GM12891 (cell line): Measurements from ENCODE around the gene ID3.

Experiments
- DNase-seq: peaks from one replicate; pipeline ENCODE4 v3.0.0; 2011; ENCODE audit warnings: low spot score; ENCODE audit not compliant: insufficient read length
- FAIRE-seq: peaks from 2 replicates; lab custom pipeline; 2011; peaks lifted over from hg19 to GRCh38; lab: Jason Lieb, UNC
- PAX5 ChIP-seq: IDR thresholded peaks from 2 replicates; pipeline ENCODE4 v1.6.1; 2011; ENCODE audit warnings: low read length, moderate library complexity, mild to moderate bottlenecking; ENCODE audit not compliant: insufficient read depth, severe bottlenecking
- POLR2A ChIP-seq: IDR thresholded peaks from 2 replicates; pipeline ENCODE4 v1.6.1; 2011; ENCODE audit warnings: low read depth, low read length, control low read depth
- POLR2AphosphoS5 ChIP-seq: IDR thresholded peaks from 2 replicates; pipeline ENCODE4 v1.6.1; 2011; ENCODE audit warnings: low read depth, low read length, control low read depth
- POU2F2 ChIP-seq: IDR thresholded peaks from 2 replicates; pipeline ENCODE4 v1.6.1; 2011; ENCODE audit warnings: low read depth, mild to moderate bottlenecking, control low read depth, low read length, moderate library complexity
- SPI1 ChIP-seq: IDR thresholded peaks from 2 replicates; pipeline ENCODE4 v1.6.1; 2011; ENCODE audit warnings: low read depth, low read length, control low read depth
- TAF1 ChIP-seq: IDR thresholded peaks from 2 replicates; pipeline ENCODE4 v1.6.1; 2011; ENCODE audit warnings: low read depth, low read length, control low read depth

Gene ID3

DNA sequence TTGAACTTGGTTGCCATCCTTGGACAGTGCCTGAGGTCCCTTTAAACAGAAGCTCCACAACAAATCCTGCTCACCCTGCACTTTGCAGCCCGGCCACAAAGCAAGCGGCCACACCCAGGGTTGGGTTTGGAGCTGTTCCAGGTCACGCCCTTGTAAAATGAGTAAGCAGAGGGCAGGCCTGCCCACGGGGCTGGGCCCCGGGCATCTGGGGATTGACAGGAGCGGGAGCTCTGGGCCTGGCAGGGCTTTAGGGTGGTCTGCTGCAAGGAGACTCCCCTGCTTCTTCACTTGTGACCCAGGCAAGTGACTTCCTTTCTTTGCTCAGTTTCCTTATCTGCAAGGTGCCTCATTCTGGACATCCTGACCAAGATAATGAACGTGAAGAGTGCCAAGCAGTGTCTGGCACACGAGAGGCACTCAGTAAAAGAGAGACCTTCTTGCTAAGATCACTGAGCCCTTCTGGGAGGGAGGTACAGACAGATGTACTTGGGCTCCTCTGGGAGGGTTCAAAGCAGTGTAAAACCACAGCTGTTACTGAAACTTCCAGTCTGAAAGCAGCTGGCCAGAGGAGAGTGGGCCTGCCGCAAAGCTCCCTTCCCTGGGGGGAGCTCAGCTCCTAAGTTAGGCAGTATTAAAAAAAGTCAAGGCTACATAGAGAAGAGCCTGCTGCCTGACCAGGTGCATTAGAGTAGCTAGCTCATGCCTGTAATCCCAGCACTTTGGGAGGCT, 30.9 kb downstream of the ID3 start:
- FAIRE-seq, result peak; percentile 88
- no peak for TF ChIP-seq POU2F2
- no peak for TF ChIP-seq SPI1
- TF ChIP-seq PAX5, result no peak
- TF ChIP-seq POLR2AphosphoS5, result no peak
- no peak for TF ChIP-seq POLR2A
- no peak for TF ChIP-seq TAF1
- DNase-seq, result no peak

DNA sequence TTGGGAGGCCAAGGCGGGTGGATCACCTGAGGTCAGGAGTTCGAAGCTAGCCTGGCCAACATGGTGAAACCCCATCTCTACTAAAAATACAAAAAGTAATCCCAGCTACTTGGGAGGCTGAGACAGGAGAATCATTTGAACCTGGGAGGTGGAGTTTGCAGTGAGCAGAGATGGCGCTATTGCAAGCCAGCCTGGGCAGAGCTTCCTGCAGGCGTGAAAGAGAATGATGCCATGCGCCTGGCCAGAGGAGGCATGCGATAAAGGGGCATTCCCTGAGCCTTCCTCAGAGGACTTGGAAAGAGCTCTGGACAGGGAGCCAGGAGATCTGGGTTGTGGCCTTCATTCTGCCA, 31.4 kb downstream of the ID3 start:
- TF ChIP-seq POLR2AphosphoS5 (no peak), POU2F2 (no peak), TAF1 (no peak), PAX5 (no peak), SPI1 (no peak), POLR2A (no peak)
- DNase-seq (no peak), FAIRE-seq (no peak)

DNA sequence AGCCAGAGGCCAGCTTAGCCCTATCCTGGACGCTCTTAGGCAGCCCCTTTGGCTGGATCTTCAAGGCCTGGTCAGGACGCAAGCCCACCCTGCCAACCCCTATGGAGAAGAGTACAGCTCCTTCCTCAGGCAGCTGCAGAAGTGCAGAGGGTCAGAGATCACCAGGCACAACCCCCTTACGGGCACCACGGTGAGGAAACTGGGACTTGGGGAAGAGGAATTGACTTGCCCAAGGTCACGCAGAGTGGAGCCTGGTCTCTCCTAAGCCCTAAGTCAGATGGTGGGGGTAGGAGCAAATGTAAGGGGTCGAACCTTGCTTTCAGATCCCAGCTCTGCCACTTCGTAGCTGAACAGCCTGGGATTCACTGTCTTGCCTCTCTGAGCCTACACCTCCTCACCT, 31.9 kb downstream of the ID3 start:
- FAIRE-seq (no peak), DNase-seq (no peak)
- TF ChIP-seq POLR2AphosphoS5, result no peak
- no peak for TF ChIP-seq PAX5
- no peak for TF ChIP-seq POLR2A
- no peak for TF ChIP-seq TAF1
- TF ChIP-seq POU2F2, result no peak
- TF ChIP-seq SPI1, result no peak

DNA sequence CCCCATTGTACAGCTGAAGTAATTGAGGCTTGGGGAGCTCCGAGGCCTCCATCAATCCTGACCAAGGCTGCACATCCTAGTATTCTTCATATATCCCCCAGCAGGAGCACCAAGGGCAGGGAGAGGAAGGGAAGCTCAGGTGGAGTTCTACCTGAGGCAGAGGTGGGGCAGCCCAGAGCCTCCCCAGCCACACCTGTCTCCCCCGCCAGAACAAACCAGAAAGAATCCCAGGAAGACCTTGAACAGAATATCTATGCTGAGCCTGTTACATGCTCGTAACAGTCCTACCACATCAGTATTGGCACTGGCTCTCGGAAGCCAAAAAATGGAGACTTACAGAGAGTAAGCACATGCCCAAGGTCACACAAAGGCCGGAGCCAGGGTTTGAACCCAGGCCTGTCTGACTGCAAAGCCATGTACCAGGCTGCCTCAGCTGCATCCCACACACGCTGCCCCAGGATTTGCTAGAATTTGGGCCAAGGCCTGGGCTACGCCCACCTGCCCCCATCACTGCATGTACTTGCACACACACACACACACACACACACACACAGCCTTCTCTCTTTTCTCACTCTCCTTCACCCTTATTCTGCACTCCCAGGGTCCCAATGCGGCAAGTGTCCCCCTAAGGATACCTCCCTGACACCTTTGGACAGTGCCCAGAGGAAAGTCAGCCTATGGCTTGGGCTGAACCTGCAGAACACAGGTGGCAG, 32.8 kb downstream of the ID3 start:
- no peak for FAIRE-seq
- TF ChIP-seq POLR2AphosphoS5 (no peak), PAX5 (no peak), POLR2A (no peak)
- DNase-seq, result no peak

DNA sequence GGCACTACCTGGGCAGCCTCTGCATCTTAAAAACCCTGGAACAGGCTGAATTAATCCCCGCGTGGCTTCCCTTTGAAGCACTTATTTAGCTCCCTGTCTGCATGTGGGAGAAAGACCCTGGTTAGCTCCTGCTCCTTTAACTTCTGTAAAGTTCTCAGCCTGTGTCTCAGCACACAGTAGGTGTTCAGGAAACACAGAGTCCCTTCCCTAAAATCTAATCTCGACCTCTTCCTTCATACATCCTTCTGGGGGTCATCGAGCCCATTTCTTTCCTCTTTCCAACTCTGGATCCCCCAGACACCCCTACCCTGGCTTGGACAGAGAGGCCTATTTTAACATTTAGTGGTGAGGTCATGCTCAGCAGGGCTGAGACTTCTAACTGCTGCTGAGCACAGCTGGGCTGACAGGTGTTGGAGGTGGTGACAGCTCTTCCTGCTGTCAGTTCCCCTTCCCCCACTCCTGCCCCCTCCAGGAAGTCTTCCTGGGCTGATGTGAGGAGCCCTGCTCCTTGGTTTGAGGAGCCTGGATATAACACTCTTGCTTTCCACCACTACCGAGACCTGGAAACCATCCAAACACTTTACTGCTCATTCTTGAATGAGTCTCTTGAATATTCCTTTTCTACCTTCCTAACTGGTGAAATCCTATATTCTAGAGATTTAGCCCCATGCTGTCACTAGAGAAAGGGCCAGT, 33.6 kb downstream of the ID3 start:
- TF ChIP-seq POU2F2 (no peak), SPI1 (0 out of 2 replicates have a peak, but pooled peaks have one; percentile 19)
- FAIRE-seq (peak; percentile 94), DNase-seq (no peak)

DNA sequence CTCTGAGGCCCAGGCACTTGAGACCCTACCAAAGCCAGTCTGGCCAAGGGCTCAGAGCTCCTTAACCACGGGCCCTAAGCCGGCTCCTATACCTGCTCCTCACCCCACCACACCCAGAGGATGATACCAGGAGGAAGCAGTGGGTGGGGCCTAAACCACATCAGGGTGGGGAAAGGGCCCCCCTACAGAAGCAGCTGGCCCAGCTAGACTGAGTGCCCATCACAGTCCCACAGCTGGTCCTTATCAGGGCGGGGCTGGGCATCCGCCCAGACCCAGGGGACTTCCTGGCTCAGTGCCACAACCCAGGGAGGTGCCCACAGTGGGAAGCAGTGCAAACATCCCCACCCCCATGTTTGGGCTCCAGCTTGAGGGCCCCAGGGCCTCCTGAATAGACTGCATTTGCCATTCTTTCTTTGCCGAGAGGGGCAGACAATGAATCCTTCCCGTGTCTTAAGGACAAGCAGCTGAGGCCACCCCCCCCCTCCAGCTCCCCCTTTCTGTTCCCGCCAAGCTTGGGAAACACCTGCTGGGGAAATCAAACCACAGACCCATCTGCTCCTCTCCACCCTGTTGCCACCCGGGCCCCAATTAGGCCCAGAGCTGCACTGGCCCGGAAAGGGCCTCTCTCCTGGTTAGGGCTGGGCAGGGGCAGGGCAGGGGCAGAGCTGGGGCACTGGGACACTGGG, 34.4 kb downstream of the ID3 start:
- no peak for TF ChIP-seq SPI1
- TF ChIP-seq POU2F2, result 0 out of 2 replicates have a peak, but pooled peaks have one; percentile 11
- peak; percentile 61 for FAIRE-seq
- DNase-seq, result no peak

DNA sequence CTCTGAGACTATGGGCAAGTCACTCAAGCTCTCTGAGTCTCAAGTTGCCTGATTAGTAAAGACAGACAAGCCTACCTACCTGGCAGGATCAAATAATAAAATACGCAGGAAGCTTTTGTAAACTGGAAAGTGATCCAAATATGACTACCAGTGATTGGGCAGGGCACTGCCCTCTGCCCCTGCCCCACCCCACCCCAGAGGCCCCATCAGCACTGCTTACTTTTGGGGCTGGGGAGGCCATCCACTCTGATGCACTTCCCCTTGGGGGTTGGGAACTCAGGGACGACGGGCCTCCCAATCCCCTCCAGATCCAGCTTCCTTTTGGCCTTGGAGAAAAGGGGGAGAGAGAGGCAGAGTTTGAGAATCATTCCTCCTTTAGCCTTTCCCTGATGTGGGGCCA, 35.1 kb downstream of the ID3 start:
- TF ChIP-seq POU2F2 (no peak), POLR2A (no peak), TAF1 (no peak), PAX5 (no peak), SPI1 (no peak), POLR2AphosphoS5 (no peak)
- no peak for FAIRE-seq
- no peak for DNase-seq

DNA sequence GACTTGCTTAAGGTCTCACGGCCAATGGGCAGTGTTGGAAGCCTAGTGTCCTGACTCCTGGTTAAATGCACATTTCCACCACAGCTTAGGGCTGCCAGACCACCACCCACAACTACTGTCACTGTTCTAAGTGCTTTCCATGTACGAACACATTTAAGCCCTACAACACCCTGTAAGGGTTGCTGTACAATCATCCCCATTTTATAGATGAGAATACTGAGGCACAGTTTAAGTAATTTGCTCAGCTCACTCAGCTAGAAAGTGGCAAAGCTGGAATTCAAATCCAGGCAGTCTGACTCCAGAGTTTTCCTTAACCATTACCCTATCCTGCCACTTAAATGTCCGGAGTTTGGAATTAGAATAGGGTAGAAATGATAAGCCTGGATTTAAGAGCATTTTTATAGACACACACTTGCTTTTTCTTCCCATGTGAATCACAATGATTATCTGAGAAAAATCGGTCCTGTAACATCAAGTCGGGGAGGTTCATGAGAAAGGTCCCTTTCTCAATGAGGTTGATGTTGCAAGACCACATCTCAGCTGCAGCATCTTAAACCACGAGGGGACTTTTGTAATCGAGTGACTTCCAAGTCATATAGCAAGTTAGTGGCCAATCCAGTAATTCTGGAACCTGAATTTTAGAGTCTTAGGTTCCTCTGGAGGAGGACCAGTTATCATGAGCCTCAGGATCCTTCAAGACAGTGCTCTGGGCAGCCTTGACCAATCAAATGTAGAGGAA, 36.9 kb downstream of the ID3 start:
- DNase-seq (no peak), FAIRE-seq (no peak)
- TF ChIP-seq TAF1 (no peak), SPI1 (no peak), POU2F2 (no peak), PAX5 (no peak), POLR2A (no peak), POLR2AphosphoS5 (no peak)

DNA sequence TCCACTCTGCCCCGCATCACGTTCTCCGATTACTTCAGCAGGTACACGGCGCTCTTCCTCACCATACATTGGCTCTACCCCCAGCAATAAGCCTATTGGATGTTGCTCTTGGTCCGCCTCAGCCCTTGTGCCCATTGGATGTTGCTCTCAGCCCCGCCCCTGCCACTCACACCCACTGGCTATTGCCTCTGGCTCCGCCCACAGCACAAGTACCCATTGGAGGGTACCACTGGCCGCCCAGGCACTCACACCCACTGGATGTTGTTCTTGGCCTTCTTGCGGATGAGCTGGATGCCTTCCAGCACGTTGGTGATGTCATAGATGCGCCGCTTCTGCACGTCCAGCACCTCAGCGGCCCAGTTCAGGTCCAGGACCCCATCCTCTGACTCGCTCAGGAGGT, 37.7 kb downstream of the ID3 start:
- FAIRE-seq (no peak), DNase-seq (no peak)
- TF ChIP-seq PAX5 (no peak), POLR2A (no peak), SPI1 (no peak), TAF1 (no peak), POU2F2 (no peak), POLR2AphosphoS5 (no peak)
